HCEC 1CT (cell line): Measurements from ENCODE around the gene TCEA2.

ENCODE experiments used
- DNase-seq: peaks from one replicate; pipeline ENCODE4 v3.0.0-alpha.2; 2017

TCEA2 gene

GRCh38 chr20:64099086-64099786 lies 36.2 kb downstream of the TCEA2 start:
- no peak for DNase-seq

GRCh38 chr20:64099880-64100565 lies 37.0 kb downstream of the TCEA2 start:
- no peak for DNase-seq

GRCh38 chr20:64100566-64100888 lies 37.5 kb downstream of the TCEA2 start:
- no peak for DNase-seq

- no peak for DNase-seq
Observed at GRCh38 chr20:64100946-64101688, 38.1 kb downstream of the TCEA2 start.

- no peak for DNase-seq
Observed at GRCh38 chr20:64101731-64102621, 39.0 kb downstream of the TCEA2 start.

DNA sequence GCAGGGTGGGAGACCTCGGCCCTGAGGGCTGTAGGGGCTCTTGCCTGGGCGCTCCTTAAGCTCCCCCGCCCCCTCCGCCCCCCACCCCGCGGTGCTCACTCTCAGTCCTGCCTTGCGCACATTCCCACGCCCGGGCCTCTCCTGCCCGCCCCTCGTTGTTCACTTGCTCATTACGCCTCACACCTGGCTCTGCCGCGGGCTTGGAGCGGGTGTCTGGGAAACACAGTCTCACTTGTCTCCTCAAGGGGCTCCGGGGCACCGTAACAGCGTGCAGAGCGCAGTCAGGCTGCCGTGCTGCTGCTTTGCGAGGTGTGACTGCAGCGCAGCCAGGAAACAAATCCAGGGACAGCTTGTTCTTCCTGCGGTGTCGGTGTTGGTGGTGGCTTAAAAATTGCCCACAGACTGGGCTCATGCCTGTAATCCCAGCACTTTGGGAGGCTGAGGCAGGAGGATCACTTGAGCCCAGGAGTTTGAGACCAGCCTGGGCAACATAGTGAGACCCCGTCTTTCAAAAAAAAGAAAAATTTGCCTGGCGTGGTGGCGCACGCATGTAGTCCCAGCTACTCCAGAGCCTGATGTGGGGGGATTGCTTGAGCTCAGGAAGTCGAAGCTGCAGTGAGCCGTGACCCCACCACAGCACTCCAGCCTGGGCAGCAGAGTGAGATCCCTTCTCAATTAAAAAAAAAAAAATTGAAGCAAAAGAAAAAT lies 39.8 kb downstream of the TCEA2 start:
- no peak for DNase-seq

DNA sequence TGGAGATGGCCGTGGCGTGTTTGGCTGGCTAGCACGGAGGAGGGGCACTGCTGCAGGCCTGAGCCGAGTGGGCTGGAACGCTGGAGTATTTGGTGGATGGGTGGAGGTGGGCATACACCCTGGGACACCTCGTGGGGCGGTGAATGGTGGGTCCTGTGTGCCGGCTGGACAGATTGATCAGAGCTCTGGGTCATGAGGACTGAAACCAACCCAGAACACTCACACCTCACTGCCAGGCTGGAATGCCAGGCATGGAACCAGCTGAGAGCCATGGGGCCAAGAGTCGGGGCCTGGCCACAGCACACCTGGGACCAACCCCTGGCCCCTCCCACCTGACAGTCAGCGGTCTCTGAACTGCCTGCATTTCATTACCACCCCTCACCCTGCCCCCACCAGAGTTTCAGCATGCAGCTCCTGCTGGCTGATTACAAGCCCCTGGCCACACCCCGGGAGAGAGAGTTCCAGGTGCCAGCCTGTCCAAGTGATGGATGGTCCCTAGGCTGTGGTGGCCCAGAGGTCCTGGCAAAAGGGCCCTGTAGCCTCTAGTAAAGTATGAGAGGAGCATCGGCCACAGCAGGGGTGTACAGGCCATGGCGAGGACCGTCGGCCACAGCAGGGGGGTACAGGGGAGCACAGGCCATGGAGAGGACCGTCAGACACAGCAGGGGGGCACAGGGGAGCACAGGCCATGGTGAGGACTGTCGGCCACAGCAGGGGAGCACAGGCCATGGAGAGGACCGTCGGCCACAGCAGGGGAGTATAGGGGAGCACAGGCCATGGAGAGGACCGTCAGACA lies 41.1 kb downstream of the TCEA2 start:
- DNase-seq: no peak

DNA sequence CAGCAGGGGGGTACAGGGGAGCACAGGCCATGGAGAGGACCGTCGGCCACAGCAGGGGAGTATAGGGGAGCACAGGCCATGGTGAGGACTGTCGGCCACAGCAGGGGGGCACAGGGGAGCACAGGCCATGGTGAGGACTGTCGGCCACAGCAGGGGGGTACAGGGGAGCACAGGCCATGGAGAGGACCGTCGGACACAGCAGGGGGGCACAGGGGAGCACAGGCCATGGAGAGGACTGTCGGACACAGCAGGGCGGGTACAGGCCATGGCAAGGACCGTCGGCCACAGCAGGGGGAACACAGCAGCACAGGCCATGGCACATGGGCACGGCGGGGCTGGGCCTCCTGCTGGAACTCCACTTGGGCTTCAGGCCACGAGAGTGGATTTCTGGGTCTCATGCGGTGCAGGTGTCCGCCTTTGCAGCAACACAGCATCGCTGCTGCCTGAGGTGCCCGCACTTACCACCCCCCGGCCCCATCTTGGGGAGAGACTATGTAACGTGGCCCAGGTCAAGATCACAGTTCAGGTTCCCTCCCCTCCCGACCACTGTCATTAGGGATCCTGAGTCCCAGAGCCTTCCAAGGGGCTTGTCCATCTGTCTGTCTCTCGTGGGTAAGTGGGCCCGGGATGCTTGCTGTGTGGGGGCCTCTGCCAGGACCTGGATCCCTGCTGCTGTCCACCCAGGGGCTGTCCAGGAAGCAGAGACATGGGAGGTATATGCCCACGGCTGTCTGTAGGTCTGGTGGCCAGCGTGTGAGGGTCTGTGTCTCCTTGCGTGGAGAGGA lies 41.9 kb downstream of the TCEA2 start:
- DNase-seq: no peak

- DNase-seq: no peak
Observed at GRCh38 chr20:64105846-64106434, 42.9 kb downstream of the TCEA2 start.

DNA sequence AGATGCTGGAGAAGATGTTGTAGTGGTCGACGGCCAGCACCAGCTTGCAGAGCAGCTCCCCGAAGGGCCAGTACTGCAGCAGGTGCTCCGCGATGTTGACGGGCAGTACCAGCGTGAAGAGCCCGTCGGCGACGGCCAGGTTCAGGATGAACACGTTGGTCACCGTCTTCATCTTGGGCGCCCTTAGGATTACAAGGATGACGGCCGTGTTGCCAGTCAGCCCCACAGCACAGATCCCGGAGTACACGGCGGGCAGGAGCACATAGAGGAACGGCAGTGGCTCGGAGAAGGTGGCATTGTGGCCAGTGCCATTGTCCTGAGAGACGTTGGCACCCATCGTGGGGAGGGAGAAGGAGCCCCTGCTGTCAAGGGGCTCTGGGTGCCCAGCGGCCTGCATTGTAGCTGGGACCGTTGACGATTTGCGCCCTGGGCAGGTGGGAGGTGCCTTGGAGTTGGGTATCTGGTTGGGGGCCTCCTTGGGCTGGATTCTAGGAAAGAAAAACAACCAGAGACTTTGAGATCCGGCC lies 43.5 kb downstream of the TCEA2 start:
- no peak for DNase-seq

- no peak for DNase-seq
Observed at GRCh38 chr20:64106981-64107735, 44.2 kb downstream of the TCEA2 start, which contains the start of gene NPBWR2. Gene NPBWR2, minus strand, starts transcription at chr20:64107565. Its CDS starts 734 bp downstream, at chr20:64106831.

DNA sequence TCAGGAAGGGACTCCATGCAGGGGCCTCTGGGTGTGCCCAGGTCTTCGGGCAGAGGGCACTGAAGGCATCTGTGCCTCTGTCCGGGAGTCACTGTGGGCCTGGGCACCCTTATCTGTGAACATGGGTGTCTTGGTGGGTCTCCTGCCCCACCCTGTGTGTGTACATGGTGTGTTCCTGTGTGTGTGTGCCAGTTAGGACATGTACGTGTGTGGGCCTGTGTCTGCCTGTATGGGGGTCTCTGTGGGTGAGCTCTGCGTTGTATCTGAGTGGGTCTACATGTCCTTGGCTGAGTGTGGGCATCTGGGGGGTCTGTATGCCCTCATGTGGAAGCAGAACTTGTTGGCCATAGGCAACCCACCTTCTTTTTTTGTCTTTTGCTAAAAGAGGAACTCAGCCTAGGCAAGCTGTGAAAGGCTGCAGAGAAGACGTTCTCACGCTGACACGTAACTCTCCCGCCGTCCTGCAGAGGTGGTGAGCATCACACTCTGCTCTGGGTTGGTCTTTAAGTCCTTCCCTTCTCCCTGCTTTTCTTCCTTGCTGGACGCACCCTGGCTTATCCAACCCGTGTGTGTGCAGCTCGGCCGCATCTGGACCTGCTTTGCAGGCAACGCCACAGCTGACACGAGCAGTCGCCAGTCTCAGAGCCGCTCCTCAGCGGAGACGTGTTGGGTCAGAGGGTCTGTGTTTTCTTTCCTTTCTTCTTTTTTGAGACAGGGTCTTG lies 44.9 kb downstream of the TCEA2 start:
- no peak for DNase-seq

DNA sequence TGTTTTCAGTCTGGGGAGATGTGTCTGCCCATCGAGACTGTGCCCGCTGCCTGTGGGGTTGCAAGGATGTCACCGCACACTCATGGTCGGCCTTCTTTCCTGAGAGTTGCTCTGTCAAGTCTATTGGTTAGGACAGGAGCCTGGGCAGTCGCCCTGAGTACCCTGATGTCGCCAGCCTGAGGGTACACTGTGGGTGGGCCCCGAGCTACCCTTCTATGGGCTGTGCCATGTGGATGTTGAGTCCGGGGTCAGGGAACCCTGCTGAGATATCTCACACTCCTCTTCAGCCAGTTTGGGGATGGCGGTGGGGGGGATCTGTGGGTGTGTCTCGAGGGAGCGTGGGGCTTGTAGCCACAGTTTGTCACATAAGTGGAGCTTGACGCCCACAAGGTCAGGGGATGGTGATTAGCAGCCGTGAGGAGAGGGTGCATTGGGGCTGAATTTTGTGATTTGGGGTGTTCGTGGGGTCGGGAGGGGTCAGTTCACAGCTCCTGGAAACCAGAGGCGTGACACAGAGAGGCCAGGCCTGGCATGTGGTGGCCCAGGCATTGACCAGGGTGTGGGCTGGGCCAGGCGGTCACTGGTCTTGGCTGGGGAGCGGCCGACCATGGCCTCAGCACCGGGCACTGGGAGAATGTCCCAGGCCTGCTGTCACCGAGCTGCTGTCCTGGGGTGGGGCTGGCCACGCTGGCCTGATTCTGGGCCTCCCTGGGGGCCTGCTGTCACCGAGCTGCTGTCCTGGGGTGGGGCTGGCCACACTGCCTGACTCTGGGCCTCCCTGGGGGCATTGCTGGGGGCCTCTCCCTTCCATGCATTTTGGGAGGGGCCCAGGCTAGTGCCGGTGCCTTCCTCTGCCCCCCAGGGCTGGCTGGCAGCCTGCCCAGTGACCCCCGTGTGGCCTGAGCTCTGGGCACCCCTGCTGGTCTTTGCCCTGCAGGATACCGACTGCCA lies 46.0 kb downstream of the TCEA2 start:
- no peak for DNase-seq

GRCh38 chr20:64109831-64110391 lies 46.9 kb downstream of the TCEA2 start:
- DNase-seq: no peak

DNA sequence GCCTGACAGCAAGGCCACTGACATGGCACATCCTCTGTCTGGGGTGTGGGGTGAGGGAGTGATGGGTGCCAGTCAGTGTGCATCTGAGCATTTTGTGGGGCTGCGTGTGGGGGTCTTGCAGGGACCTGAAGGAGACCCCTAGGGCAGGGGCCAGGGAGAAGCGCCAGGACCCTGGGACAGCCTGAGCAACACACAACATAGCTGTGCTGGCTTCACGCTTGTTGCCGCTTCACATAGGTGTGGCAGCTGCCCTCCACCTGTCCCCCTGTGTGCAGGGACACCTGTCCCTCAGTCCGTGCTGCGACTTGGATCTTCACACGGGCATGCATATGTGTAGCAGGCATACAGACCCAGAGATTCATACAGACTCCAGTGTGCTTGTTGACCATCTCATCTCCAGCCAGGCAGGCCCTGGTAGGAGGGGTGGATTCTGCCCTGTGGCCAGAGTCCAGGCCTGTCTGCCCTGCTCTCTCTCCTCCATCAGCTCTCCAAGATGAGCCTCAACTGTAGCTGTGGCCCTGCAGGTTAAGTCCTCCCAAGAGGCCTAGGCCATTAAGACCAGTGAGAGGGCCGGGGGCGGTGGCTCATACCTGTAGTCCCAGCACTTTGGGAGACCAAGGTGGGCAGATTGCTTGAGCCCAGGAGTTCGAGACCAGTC lies 47.5 kb downstream of the TCEA2 start:
- DNase-seq: no peak
